ENCODE results near the gene QDPR. TPM values are rescaled to one million over a fixed set of nuclear protein-coding genes. Genes with fewer than 3 reads are reported as not detected.
A peak's percentile ranks its signal among the peaks of the same experiment; 100 is the strongest.

The QDPR gene
- total RNA-seq, 1 experiment from 2014 or later, result 4.9 TPM

- DNase-seq (ENCODE audit: low read depth), result no peak
These were observed 16.8 kb upstream of the QDPR start for GRCh38 chr4:17528551-17529165.

GRCh38 chr4:17526695-17527477, 15.0 kb upstream of the QDPR start:
- no peak for DNase-seq (ENCODE audit: low read depth)

- no peak for DNase-seq (ENCODE audit: low read depth)
These were observed 11.8 kb upstream of the QDPR start for GRCh38 chr4:17523662-17524061.

GRCh38 chr4:17521595-17521994, 9.7 kb upstream of the QDPR start:
- no peak for DNase-seq (ENCODE audit: low read depth)

- DNase-seq (ENCODE audit: low read depth), result no peak
These were observed 5.8 kb upstream of the QDPR start for GRCh38 chr4:17517664-17518063.

GRCh38 chr4:17516980-17517379, 5.1 kb upstream of the QDPR start:
- no peak for DNase-seq (ENCODE audit: low read depth)

- DNase-seq (ENCODE audit: low read depth), result no peak
These were observed 3.8 kb upstream of the QDPR start for GRCh38 chr4:17515445-17516407.

GRCh38 chr4:17514865-17515264, 3.0 kb upstream of the QDPR start, which contains the start of gene CLRN2:
CLRN2 (plus strand) TSS chr4:17515165; CDS start chr4:17515267, 102 bp downstream.
- no peak for DNase-seq (ENCODE audit: low read depth)

- DNase-seq (ENCODE audit: low read depth), result no peak
These were observed 1.2 kb upstream of the QDPR start for GRCh38 chr4:17512973-17513665.

- peak; percentile 41 for DNase-seq (ENCODE audit: low read depth)
These were observed 361 bp downstream of the QDPR start for GRCh38 chr4:17511509-17511949.

GRCh38 chr4:17511051-17511450, 839 bp downstream of the QDPR start:
- peak; percentile 14 for DNase-seq (ENCODE audit: low read depth)

- DNase-seq (ENCODE audit: low read depth), result no peak
These were observed 1.3 kb downstream of the QDPR start for GRCh38 chr4:17510582-17510981.

- DNase-seq (ENCODE audit: low read depth), result no peak
These were observed 7.8 kb downstream of the QDPR start for GRCh38 chr4:17504081-17504480.

GRCh38 chr4:17502756-17503155, 9.1 kb downstream of the QDPR start:
- no peak for DNase-seq (ENCODE audit: low read depth)

- no peak for DNase-seq (ENCODE audit: low read depth)
These were observed 11.3 kb downstream of the QDPR start for GRCh38 chr4:17500574-17500973.

GRCh38 chr4:17497890-17498523, 13.9 kb downstream of the QDPR start:
- no peak for DNase-seq (ENCODE audit: low read depth)

GRCh38 chr4:17494258-17495190, 17.4 kb downstream of the QDPR start:
- DNase-seq (ENCODE audit: low read depth), result peak; percentile 72

GRCh38 chr4:17493619-17494018, 18.3 kb downstream of the QDPR start:
- DNase-seq (ENCODE audit: low read depth), result no peak

GRCh38 chr4:17492876-17493275, 19.0 kb downstream of the QDPR start:
- no peak for DNase-seq (ENCODE audit: low read depth)

Data from RPMI7951 (cell line).